T follicular helper cell (primary cell): ENCODE measurements around the gene FUS.
"Not testable (repeated sequence)": the region's sequence is repeated elsewhere in the genome, so short reads cannot be mapped to it uniquely, and the experiment has no call there.

ENCODE experiments used
- DNase-seq: peaks from one replicate; pipeline ENCODE4 v3.0.0-alpha.2; 2020; ENCODE audit warnings: low read depth

FUS gene

DNA sequence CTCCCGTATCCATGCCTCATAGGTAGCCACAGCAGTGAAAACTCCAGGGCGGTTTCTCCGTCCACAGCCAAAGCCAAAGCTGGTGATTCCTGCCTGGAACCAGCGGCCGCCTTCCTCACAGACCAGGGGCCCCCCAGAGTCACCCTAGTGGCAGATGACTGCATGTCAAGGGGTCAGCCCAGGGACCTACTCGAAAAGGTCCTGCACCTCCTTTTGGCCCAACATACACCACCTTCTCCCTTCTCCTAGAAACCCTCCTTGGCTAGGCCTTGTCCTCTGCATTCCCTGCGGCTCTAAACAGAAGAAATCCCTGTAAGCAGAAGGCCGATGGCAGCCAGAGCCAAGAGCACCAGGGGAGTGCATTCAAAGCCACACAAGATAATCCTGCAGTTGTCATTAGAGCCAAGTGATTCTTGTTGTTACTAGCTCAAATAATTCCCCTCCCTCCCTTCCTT lies 36.2 kb upstream of the FUS start:
- no peak for DNase-seq

GRCh38 chr16:31144418-31144817 lies 35.5 kb upstream of the FUS start:
- not testable (repeated sequence) for DNase-seq

DNA sequence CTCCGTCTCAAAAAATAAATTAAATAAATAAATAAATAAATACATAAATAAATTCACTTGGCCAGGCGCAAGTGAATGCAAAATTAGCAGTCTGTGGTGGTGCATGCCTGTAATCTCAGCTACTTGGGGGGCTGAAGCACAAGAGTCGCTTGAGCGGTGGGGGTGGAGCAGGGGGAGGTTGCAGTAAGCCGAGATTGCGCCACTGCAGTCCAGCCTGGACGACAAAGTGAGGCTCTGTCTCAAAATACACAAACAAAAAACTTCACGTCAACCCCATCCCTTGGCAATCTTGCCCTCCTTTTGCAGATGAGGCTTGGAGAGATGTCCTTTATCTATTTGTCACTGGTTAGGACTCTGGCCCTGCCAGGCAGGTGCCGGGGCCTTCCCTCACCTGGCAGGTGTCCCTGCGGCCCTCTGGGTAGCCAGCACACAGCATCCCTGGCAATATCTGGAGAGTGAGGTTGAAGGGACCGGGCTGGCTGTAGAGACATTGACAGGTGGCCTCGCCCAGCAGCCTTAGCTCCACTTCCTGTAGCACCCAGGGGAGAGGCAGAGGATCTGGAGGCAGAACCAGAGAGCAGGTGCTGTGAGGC lies 34.4 kb upstream of the FUS start:
- DNase-seq, result no peak

GRCh38 chr16:31147574-31147973 lies 32.4 kb upstream of the FUS start:
- no peak for DNase-seq

GRCh38 chr16:31148281-31148728 lies 31.6 kb upstream of the FUS start:
- no peak for DNase-seq

GRCh38 chr16:31148896-31149295 lies 31.0 kb upstream of the FUS start:
- no peak for DNase-seq

DNA sequence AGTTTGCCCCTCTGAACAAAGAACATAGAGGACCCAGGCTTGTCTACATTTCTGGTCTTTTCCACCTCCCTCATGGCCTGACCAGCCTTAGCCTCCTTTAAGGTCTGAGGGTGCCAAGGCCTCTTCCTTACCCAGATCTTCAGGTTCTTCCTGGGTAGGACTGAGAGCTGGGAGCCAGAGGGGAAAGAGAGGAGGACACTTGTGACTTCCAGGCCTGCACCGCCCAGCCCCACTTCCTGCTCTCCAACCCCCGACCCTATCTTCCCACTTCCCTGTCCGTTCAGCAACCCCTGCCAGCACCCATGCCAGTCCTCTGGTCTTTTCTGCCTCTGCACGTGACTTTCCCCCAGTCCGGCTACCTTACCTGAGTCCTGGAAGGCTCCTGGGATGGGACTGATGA lies 30.6 kb upstream of the FUS start:
- no peak for DNase-seq

GRCh38 chr16:31149894-31150890 lies 29.7 kb upstream of the FUS start, which contains the start of gene PRSS36:
TSS of gene PRSS36 (minus strand) at chr16:31150066. CDS start at chr16:31150035, 31 bp downstream.
- DNase-seq, result no peak

DNA sequence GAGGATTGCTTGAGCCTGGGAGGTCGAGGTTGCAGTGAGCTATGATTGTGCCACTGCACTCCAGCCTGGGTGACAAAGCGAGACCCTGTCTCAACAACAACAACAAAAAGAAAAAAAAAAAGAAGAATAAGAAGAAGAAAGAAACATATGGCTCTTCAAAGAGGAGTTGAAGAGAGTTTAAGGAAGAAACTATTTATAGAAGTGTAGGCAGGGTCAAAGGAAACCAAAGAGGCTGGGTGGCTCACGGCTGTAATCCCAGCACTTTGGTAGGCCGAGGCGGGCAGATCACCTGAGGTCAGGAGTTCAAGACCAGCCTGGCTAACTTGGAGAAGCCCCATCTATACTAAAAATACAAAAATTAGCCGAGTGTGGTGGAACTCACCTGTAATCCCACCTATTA lies 29.0 kb upstream of the FUS start:
- DNase-seq, result not testable (repeated sequence)

DNA sequence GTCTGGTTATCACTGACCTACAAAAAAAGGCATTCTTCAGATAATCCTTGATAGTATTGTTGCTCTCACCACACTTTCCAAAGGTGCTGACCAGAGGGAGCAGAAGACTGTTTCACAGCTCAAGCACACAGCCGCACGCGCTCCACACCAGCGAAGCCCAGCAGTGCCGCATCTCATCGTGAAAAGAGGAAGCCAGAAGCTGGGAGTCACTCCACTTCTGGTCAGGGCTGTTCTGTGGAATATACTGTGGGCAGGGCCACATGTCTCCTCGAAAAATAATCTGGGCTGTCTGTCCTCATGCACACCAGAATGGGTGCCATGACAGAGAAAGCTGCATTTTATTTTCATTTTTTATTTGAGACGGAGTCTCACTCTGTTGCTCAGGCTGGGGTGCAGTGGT lies 22.8 kb upstream of the FUS start:
- no peak for DNase-seq

DNA sequence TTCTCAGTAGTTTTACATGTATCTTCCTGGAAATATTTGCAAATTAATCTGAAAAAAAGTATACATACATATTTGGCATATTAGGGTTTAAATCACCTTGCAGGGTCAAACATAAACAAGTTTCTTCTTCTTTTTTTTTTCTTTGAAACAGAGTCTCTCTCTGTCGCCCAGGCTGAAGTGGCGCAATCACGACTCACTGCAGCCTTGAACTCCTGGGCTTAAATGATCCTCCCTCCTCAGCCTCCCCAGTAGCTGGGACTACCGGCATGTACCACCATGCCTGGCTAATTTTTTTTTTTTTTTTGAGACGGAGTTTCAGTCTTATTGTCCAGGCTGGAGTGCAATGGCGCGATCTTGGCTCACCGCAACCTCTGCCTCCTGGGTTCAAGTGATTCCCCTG lies 12.6 kb upstream of the FUS start:
- DNase-seq, result no peak

DNA sequence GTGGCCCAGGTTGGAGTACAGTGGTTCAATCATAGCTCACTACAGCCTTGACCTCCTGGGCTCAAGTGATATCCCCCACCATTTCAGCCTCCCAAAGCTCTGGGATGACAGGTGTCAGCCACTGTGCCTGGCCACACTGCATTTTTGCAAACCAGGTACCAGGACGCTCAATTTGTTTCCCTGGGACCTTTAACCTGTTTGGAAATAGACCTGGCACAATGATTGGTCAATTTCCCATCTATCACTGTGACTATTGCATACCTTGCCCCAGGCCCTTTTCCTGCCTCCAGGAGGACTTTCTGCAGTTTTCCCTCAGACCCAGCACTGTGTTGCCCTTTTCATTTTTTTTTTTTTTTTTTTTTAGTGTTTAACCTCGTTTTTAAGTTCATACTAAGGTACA lies 11.1 kb upstream of the FUS start:
- no peak for DNase-seq

DNA sequence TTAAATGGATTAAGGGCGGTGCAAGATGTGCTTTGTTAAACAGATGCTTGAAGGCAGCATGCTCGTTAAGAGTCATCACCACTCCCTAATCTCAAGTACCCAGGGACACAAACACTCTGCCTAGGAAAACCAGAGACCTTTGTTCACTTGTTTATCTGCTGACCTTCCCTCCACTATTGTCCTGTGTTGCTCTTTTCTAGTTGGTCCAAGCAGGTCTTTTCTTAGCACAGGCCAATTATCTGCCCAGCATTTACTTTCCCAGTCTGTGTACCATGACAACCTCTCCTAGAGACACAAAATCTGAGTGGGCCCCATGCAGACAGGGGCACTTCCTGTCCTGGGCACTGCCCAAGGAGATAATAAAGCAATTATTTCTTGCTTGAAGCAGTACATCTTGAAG lies 9.9 kb upstream of the FUS start:
- DNase-seq, result not testable (repeated sequence)

- DNase-seq, result peak; percentile 30
Measured at GRCh38 chr16:31177136-31177535, 2.8 kb upstream of the FUS start.

- DNase-seq, result no peak
Measured at GRCh38 chr16:31179219-31179746, 656 bp upstream of the FUS start.

- DNase-seq, result no peak
Measured at GRCh38 chr16:31181102-31181830, 1.3 kb downstream of the FUS start.

GRCh38 chr16:31182391-31182790 lies 2.5 kb downstream of the FUS start:
- no peak for DNase-seq

- DNase-seq, result no peak
Measured at GRCh38 chr16:31183432-31184428, 3.8 kb downstream of the FUS start.

- no peak for DNase-seq
Measured at GRCh38 chr16:31184888-31185287, 4.9 kb downstream of the FUS start.

DNA sequence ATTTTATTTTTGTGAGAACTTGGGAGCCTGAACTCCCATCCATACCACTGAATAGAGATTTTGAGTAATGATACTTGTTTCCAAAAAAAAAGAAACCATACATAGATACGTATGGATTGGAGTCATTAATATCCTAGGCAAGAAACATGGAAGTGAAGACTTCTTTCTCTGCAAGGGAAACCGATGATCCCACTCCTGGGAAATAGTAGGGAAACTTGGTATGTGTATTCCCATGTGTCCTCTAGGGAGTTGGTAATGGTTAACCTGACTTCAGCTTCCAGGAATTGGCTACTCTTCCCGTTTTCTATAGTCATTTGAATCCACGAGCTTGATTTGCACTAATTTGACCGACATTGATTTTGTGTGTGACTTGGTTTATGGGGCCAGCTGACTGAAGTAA lies 5.4 kb downstream of the FUS start:
- DNase-seq, result no peak

- no peak for DNase-seq
Measured at GRCh38 chr16:31186176-31186575, 6.2 kb downstream of the FUS start.
